Vagina (tissue), 2 donors: Measurements from ENCODE around the gene IL25. TPM values are rescaled to one million over a fixed set of nuclear protein-coding genes. Genes with fewer than 3 reads are reported as not detected.
"Not testable (repeated sequence)": the region's sequence is repeated elsewhere in the genome, so short reads cannot be mapped to it uniquely, and the experiment has no call there.

Source experiments
- DNase-seq, 2 donors: peaks; one replicate each; pipeline ENCODE4 v3.0.0-alpha.2; 2017; ENCODE audit errors: extremely low spot score in 2 of 2
- H3K27ac ChIP-seq: fragments of 200-600 bp; sonication (generic); one replicate; pipeline ENCODE4 v1.5.1; 2019
- H3K27me3 ChIP-seq: fragments of 200-600 bp; sonication (generic); one replicate; pipeline ENCODE4 v1.5.1; 2019
- H3K36me3 ChIP-seq, 2 donors: fragments of 200-600 bp; sonication (generic); one replicate each; pipeline ENCODE4 v1.5.1; 2017 to 2019
- H3K4me1 ChIP-seq: fragments of 200-600 bp; sonication (generic); one replicate; pipeline ENCODE4 v1.5.1; 2019
- H3K4me3 ChIP-seq, 2 donors: fragments of 200-600 bp; sonication (generic); 1 replicate in 1 of 2; 2 replicates in 1 of 2; pipeline ENCODE4 v1.5.1; 2016 to 2019
- H3K9me3 ChIP-seq: fragments of 200-600 bp; sonication (generic); one replicate; pipeline ENCODE4 v1.5.1; 2019
- CTCF ChIP-seq, 3 experiments: fragments of 450-650 bp in 2 of 3; fragments of 200-600 bp in 1 of 3; sonication (generic) in 1 of 3; IDR thresholded peaks; one replicate each; pipeline ENCODE4 v1.5.1; 2017 to 2019; ENCODE audit warnings: antibody characterized with exemption in 3 of 3, mild to moderate bottlenecking in 2 of 3, moderate library complexity in 2 of 3
- POLR2A ChIP-seq, 2 donors: fragments of 450-650 bp; IDR thresholded peaks; one replicate each; pipeline ENCODE4 v1.6.1; 2017; ENCODE audit warnings: antibody characterized with exemption in 2 of 2, mild to moderate bottlenecking in 2 of 2, moderate library complexity in 2 of 2
- POLR2AphosphoS5 ChIP-seq, 2 donors: sonication (generic); formaldehyde crosslinking; IDR thresholded peaks; one replicate each; pipeline ENCODE4 v1.9.0; 2017; ENCODE audit warnings: antibody characterized with exemption in 2 of 2, mild to moderate bottlenecking in 2 of 2, low read depth in 1 of 2; ENCODE audit not compliant: insufficient read depth in 1 of 2
- intact Hi-C: fragments of 100-400 bp; cut with DNase I; formaldehyde crosslinking; loops from one replicate; pipeline ENCODE4 v1.15.1; 2023
- total RNA-seq: library from RNA; depleted of rRNA; stranded (reverse); fragments of >200 nt; gene quantifications from one replicate; pipeline ENCODE4 v1.2.3, GENCODE V29; 2016

The IL25 gene
- total RNA-seq, 1 donor from 2014 or later = not detected

DNA sequence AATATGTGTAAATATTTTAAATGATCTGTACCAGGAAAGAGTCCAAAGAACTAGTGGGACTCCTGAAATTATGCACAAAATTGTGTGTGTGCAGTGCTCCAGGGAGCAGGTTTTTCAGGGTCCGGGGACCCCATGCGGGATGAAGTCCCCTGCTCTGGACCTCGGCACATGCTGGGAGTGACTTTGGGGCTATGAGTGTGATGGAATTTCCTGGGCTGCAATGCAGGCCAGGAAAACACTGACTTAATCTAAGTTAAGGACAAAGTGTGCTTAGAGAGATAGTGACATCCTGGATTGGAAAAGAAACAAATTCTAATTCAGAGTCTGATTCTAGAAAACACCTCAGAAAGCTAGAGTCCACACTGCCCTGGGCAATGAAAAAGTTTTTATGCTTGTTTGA, 41.6 kb downstream of the IL25 start:
- TF ChIP-seq CTCF (IDR thresholded peaks at IDR 0.05) (no peak), POLR2AphosphoS5 (IDR thresholded peaks at IDR 0.05; ENCODE audit: insufficient read depth in 1 of 2, low read depth in 1 of 2) (no peak), POLR2A (IDR thresholded peaks at IDR 0.05) (no peak)
- Histone ChIP-seq H3K27me3 (no peaks in the 10 kb centered on the region), H3K4me1 (no peaks in the 10 kb centered on the region), H3K27ac (no peak overlapping the region), H3K4me3 (no peak overlapping the region), H3K9me3 (no peaks in the 10 kb centered on the region), H3K36me3 (no peaks in the 10 kb centered on the region)
- intact Hi-C loops = no loop called here
- DNase-seq = no peak

DNA sequence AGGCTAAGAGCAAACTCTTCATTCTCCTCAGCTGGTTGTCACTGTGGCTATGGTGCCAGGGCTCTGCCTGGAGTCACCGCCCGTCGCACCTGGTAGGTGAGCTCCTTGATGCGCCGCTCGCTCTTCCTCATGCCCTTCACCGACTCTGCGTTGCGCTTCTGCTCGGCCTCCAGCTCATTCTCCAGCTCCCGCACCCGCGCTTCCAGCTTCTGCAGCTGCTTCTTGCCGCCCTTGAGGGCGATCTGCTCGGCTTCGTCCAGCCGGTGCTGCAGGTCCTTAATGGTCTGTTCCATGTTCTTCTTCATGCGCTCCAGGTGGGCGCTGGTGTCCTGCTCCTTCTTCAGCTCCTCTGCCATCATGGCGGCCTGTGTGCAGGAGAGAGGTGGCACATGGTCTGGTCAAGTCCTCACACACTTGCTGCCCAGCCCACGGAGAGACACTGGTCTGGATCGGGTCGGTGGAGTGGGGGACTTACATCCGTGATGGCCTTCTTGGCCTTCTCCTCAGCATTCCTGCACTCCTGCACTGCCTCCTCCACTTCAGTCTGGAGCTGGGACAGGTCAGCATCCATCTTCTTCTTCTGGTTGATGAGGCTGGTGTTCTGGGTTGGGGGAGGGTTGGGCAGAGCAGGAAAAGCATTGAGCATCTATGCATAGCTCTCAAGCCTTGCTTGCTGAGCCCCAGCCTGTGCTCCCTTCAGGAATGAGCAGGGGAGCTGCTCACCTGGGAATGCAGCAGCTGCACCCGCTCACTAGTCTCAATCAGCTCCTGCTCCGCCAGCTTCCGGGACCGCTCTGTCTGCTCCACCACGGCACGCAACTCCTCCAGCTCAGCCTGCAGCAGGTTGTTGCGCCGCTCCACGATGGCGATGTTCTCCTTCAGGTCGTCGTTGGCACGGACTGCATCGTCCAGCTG, 42.6 kb downstream of the IL25 start:
- H3K27ac ChIP-seq = no peak overlapping the region
- H3K4me3 ChIP-seq = no peak overlapping the region
- intact Hi-C loops = no loop called here
- DNase-seq = no peak
- TF ChIP-seq CTCF (IDR thresholded peaks at IDR 0.05) (no peak), POLR2AphosphoS5 (IDR thresholded peaks at IDR 0.05; ENCODE audit: insufficient read depth in 1 of 2, low read depth in 1 of 2) (no peak), POLR2A (IDR thresholded peaks at IDR 0.05) (no peak)
- H3K4me1 ChIP-seq = no peaks in the 10 kb centered on the region
- no peaks in the 10 kb centered on the region for H3K27me3 ChIP-seq
- no peaks in the 10 kb centered on the region for H3K36me3 ChIP-seq
- H3K9me3 ChIP-seq = no peaks in the 10 kb centered on the region

- no peaks in the 10 kb centered on the region for H3K4me1 ChIP-seq
- no peak for DNase-seq
- no peak overlapping the region for H3K4me3 ChIP-seq
- H3K36me3 ChIP-seq = no peaks in the 10 kb centered on the region
- H3K27me3 ChIP-seq = no peaks in the 10 kb centered on the region
- no peaks in the 10 kb centered on the region for H3K9me3 ChIP-seq
- intact Hi-C loops = no loop called here
- H3K27ac ChIP-seq = no peak overlapping the region
- TF ChIP-seq POLR2AphosphoS5 (IDR thresholded peaks at IDR 0.05; ENCODE audit: insufficient read depth in 1 of 2, low read depth in 1 of 2) (no peak), POLR2A (IDR thresholded peaks at IDR 0.05) (no peak), CTCF (IDR thresholded peaks at IDR 0.05) (no peak)
Measured at GRCh38 chr14:23415821-23416778, 43.5 kb downstream of the IL25 start.

- no peaks in the 10 kb centered on the region for H3K9me3 ChIP-seq
- no peak for DNase-seq
- no peaks in the 10 kb centered on the region for H3K36me3 ChIP-seq
- H3K4me3 ChIP-seq = no peak overlapping the region
- no peak overlapping the region for H3K27ac ChIP-seq
- intact Hi-C loops = no loop called here
- no peaks in the 10 kb centered on the region for H3K27me3 ChIP-seq
- no peaks in the 10 kb centered on the region for H3K4me1 ChIP-seq
- TF ChIP-seq POLR2A (IDR thresholded peaks at IDR 0.05) (no peak), POLR2AphosphoS5 (IDR thresholded peaks at IDR 0.05; ENCODE audit: insufficient read depth in 1 of 2, low read depth in 1 of 2) (no peak), CTCF (IDR thresholded peaks at IDR 0.05) (no peak)
Measured at GRCh38 chr14:23416801-23417200, 44.2 kb downstream of the IL25 start.

- DNase-seq, intact Hi-C loops, H3K36me3 ChIP-seq, H3K4me1 ChIP-seq, H3K27ac ChIP-seq, H3K4me3 ChIP-seq, H3K27me3 ChIP-seq, H3K9me3 ChIP-seq: not testable (repeated sequence)
Measured at GRCh38 chr14:23417269-23417668, 44.7 kb downstream of the IL25 start.
